GM23248 (cell line): Measurements from ENCODE around the gene ASB13.

Experiments
- EZH2 ChIP-seq: fragments of 200-600 bp; sonication (generic); IDR thresholded peaks from 2 replicates; pipeline ENCODE4 v1.6.1; 2018; ENCODE audit warnings: antibody characterized with exemption, mild to moderate bottlenecking; ENCODE audit not compliant: insufficient read depth, poor library complexity, severe bottlenecking
- EZH2phosphoT487 ChIP-seq: fragments of 200-600 bp; sonication (generic); IDR thresholded peaks from 2 replicates; pipeline ENCODE4 v1.6.1; 2018; ENCODE audit warnings: antibody characterized with exemption, moderate library complexity, mild to moderate bottlenecking, low read depth; ENCODE audit not compliant: insufficient read depth

DNA sequence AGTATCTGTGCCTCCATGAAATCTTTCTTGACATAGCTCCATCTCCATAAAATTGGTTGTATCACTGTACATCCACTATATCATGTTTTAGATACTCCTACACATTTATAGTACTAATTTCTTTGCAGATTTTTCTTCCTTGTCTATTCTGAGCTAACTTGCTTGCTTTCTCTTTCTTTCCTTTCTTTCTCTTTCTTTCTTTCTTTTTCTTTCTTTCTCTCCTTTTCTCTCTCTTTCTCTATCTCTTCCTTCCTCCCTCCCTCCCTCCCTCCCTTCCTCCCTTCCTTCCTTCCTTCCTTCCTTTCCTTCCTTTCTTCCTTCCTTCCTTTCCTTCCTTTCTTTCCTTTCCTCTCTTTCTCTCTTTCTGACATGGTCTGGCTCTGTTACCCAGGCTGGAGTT is 42.0 kb upstream of the ASB13 start:
- TF ChIP-seq EZH2 (no peak), EZH2phosphoT487 (no peak)
